HEK293 (cell line): ENCODE measurements around the gene KRT13.

Experiments used
- ZBTB8A ChIP-seq: fragments of 450-650 bp; formaldehyde crosslinking; IDR thresholded peaks from 2 replicates; pipeline ENCODE4 v1.5.1; 2016; ENCODE audit warnings: missing biosample characterization, missing genetic modification characterization
- ZNF16 ChIP-seq: fragments of 450-650 bp; formaldehyde crosslinking; IDR thresholded peaks from 2 replicates; pipeline ENCODE4 v1.5.1; 2016; ENCODE audit warnings: low read depth, missing biosample characterization, missing genetic modification characterization
- ZNF366 ChIP-seq: fragments of 450-650 bp; formaldehyde crosslinking; conservative IDR thresholded peaks from 2 replicates; pipeline ENCODE4 v1.5.1; 2016; ENCODE audit warnings: missing biosample characterization, missing genetic modification characterization
- TF ChIP-seq, protein P1 (sequence below): fragments of 450-650 bp; formaldehyde crosslinking; IDR thresholded peaks from 2 replicates; pipeline ENCODE4 v1.5.1; 2016; ENCODE audit warnings: missing biosample characterization, missing genetic modification characterization

DNA sequence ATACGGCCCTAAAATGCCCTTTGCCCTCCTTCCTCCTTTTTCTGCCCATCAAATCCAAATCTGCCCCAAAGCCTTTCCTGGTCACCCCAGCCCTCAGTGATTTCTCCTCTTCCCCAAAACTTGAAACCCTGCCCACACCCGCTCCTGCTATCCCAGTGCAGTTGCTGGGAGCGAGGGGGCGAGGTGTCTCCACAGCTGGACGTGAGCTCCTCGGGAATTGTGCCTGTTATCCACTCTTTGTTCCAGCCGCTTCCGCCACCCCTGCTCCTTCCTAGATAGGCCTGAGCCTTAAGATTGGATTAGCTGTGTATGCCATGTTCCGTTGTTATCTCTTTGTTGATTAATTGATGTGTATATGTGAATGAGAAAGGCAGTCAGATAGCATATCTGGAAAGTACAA is 21.9 kb downstream of the KRT13 start:
- TF ChIP-seq, protein P1, sequence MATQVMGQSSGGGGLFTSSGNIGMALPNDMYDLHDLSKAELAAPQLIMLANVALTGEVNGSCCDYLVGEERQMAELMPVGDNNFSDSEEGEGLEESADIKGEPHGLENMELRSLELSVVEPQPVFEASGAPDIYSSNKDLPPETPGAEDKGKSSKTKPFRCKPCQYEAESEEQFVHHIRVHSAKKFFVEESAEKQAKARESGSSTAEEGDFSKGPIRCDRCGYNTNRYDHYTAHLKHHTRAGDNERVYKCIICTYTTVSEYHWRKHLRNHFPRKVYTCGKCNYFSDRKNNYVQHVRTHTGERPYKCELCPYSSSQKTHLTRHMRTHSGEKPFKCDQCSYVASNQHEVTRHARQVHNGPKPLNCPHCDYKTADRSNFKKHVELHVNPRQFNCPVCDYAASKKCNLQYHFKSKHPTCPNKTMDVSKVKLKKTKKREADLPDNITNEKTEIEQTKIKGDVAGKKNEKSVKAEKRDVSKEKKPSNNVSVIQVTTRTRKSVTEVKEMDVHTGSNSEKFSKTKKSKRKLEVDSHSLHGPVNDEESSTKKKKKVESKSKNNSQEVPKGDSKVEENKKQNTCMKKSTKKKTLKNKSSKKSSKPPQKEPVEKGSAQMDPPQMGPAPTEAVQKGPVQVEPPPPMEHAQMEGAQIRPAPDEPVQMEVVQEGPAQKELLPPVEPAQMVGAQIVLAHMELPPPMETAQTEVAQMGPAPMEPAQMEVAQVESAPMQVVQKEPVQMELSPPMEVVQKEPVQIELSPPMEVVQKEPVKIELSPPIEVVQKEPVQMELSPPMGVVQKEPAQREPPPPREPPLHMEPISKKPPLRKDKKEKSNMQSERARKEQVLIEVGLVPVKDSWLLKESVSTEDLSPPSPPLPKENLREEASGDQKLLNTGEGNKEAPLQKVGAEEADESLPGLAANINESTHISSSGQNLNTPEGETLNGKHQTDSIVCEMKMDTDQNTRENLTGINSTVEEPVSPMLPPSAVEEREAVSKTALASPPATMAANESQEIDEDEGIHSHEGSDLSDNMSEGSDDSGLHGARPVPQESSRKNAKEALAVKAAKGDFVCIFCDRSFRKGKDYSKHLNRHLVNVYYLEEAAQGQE = no peak
- TF ChIP-seq ZNF366 (tag by site-specific recombination) (no peak), ZBTB8A (tag by site-specific recombination) (no peak), ZNF16 (no peak)
